HEK293 (cell line): ENCODE data around the gene TPST2.

ENCODE experiments used
- CTCF ChIA-PET: fragments of 350-600 bp; formaldehyde crosslinking; extraction: SDS; loops from one replicate; lab custom pipeline; 2021; ENCODE audit warnings: antibody characterized with exemption; lab: Yijun Ruan, JAX
- POLR2A ChIA-PET: fragments of 300-600 bp; formaldehyde crosslinking; extraction: SDS; loops from one replicate; lab custom pipeline; 2020; ENCODE audit warnings: antibody characterized with exemption, inconsistent platforms; lab: Yijun Ruan, JAX
- H3K27ac ChIP-seq: fragments of 200-500 bp; sonication (Bioruptor generic); 2 replicates; pipeline ENCODE4 v1.5.1; 2014; ENCODE audit warnings: low read depth, low read length, control low read depth, inconsistent platforms; ENCODE audit errors: extremely low read depth
- H3K36me3 ChIP-seq, 2 experiments: fragments of 200-500 bp in 1 of 2; sonication (Bioruptor generic) in 1 of 2; 1 replicate in 1 of 2; 2 replicates in 1 of 2; pipeline ENCODE4 v1.5.1; 2014 to 2017; ENCODE audit warnings: inconsistent platforms in 2 of 2, low read length in 2 of 2; ENCODE audit not compliant: control insufficient read depth in 2 of 2, insufficient read depth in 1 of 2
- H3K4me1 ChIP-seq: fragments of 200-500 bp; sonication (Bioruptor generic); 2 replicates; pipeline ENCODE4 v1.5.1; 2014; ENCODE audit warnings: mild to moderate bottlenecking, low read length, inconsistent platforms; ENCODE audit not compliant: control insufficient read depth, insufficient read depth
- H3K4me3 ChIP-seq: 2 replicates; pipeline ENCODE4 v1.5.1; 2011; ENCODE audit warnings: low read depth, mild to moderate bottlenecking, control low read depth, low read length, moderate library complexity
- H3K9me3 ChIP-seq: fragments of 200-500 bp; sonication (Bioruptor generic); 2 replicates; pipeline ENCODE4 v1.5.1; 2014; ENCODE audit warnings: low read depth, low read length, inconsistent platforms; ENCODE audit not compliant: control insufficient read depth, insufficient read depth
- EGR2 ChIP-seq: fragments of 450-650 bp; formaldehyde crosslinking; IDR thresholded peaks from 2 replicates; pipeline ENCODE4 v1.5.1; 2016; ENCODE audit warnings: low read depth, missing biosample characterization, missing genetic modification characterization
- KLF17 ChIP-seq: fragments of 450-650 bp; formaldehyde crosslinking; IDR thresholded peaks from 2 replicates; pipeline ENCODE4 v1.5.1; 2016; ENCODE audit warnings: missing biosample characterization, missing genetic modification characterization
- MYNN ChIP-seq: fragments of 450-650 bp; formaldehyde crosslinking; IDR thresholded peaks from 2 replicates; pipeline ENCODE4 v1.5.1; 2016; ENCODE audit warnings: missing biosample characterization, missing genetic modification characterization, borderline replicate concordance
- OVOL3 ChIP-seq: fragments of 450-650 bp; formaldehyde crosslinking; IDR thresholded peaks from 2 replicates; pipeline ENCODE4 v1.5.1; 2016; ENCODE audit warnings: missing biosample characterization, missing genetic modification characterization
- RBAK ChIP-seq: fragments of 450-650 bp; formaldehyde crosslinking; IDR thresholded peaks from 2 replicates; pipeline ENCODE4 v1.5.1; 2016; ENCODE audit warnings: missing biosample characterization, missing genetic modification characterization
- ZBTB17 ChIP-seq: fragments of 450-650 bp; formaldehyde crosslinking; IDR thresholded peaks from 2 replicates; pipeline ENCODE4 v1.5.1; 2016; ENCODE audit warnings: missing biosample characterization, missing genetic modification characterization
- ZBTB20 ChIP-seq: fragments of 450-650 bp; formaldehyde crosslinking; IDR thresholded peaks from 2 replicates; pipeline ENCODE4 v1.5.1; 2016; ENCODE audit warnings: missing biosample characterization, missing genetic modification characterization
- ZBTB7A ChIP-seq: fragments of 450-650 bp; formaldehyde crosslinking; IDR thresholded peaks from 2 replicates; pipeline ENCODE4 v1.5.1; 2016; ENCODE audit warnings: low read depth, missing biosample characterization, missing genetic modification characterization
- ZIC2 ChIP-seq: fragments of 450-650 bp; formaldehyde crosslinking; IDR thresholded peaks from 2 replicates; pipeline ENCODE4 v1.5.1; 2016; ENCODE audit warnings: missing biosample characterization, missing genetic modification characterization
- ZNF10 ChIP-seq: fragments of 450-650 bp; formaldehyde crosslinking; IDR thresholded peaks from 2 replicates; pipeline ENCODE4 v1.5.1; 2017; ENCODE audit warnings: missing biosample characterization, missing genetic modification characterization
- ZNF18 ChIP-seq: fragments of 450-650 bp; formaldehyde crosslinking; IDR thresholded peaks from 2 replicates; pipeline ENCODE4 v1.5.1; 2016; ENCODE audit warnings: missing biosample characterization, missing genetic modification characterization
- ZNF24 ChIP-seq: fragments of 450-650 bp; formaldehyde crosslinking; IDR thresholded peaks from 2 replicates; pipeline ENCODE4 v1.5.1; 2016; ENCODE audit warnings: missing biosample characterization, missing genetic modification characterization
- ZNF302 ChIP-seq: fragments of 450-650 bp; formaldehyde crosslinking; IDR thresholded peaks from 2 replicates; pipeline ENCODE4 v1.5.1; 2016; ENCODE audit warnings: missing biosample characterization, missing genetic modification characterization, low read depth
- ZNF416 ChIP-seq: fragments of 450-650 bp; formaldehyde crosslinking; IDR thresholded peaks from 2 replicates; pipeline ENCODE4 v1.5.1; 2016; ENCODE audit warnings: missing biosample characterization, missing genetic modification characterization
- ZNF473 ChIP-seq: fragments of 450-650 bp; formaldehyde crosslinking; IDR thresholded peaks from 2 replicates; pipeline ENCODE4 v1.5.1; 2017; ENCODE audit warnings: missing biosample characterization, missing genetic modification characterization
- ZNF571 ChIP-seq: fragments of 450-650 bp; formaldehyde crosslinking; IDR thresholded peaks from 2 replicates; pipeline ENCODE4 v1.5.0; 2017; ENCODE audit warnings: missing biosample characterization, missing genetic modification characterization
- ZNF610 ChIP-seq: fragments of 450-650 bp; formaldehyde crosslinking; IDR thresholded peaks from 2 replicates; pipeline ENCODE4 v1.5.1; 2016; ENCODE audit warnings: missing biosample characterization, missing genetic modification characterization, borderline replicate concordance
- ZNF704 ChIP-seq: fragments of 450-650 bp; formaldehyde crosslinking; IDR thresholded peaks from 2 replicates; pipeline ENCODE4 v1.5.1; 2016; ENCODE audit warnings: missing biosample characterization, missing genetic modification characterization
- TF ChIP-seq, protein P1 (sequence below): fragments of 450-650 bp; formaldehyde crosslinking; IDR thresholded peaks from 2 replicates; pipeline ENCODE4 v1.5.1; 2016; ENCODE audit warnings: missing biosample characterization, missing genetic modification characterization, low read depth

TPST2 gene

GRCh38 chr22:26479043-26479791 is 110.7 kb downstream of the TPST2 start:
- Histone ChIP-seq H3K36me3 (peaks cover 26 to 55% of the 10 kb centered on the region in 2 experiments), H3K4me3 (no peak overlapping the region), H3K4me1 (no peaks in the 10 kb centered on the region), H3K9me3 (no peaks in the 10 kb centered on the region), H3K27ac (no peak overlapping the region)
- TF ChIP-seq ZNF473 (no peak), ZNF18 (no peak), ZNF416 (no peak), ZBTB20 (tag by site-specific recombination) (peak; percentile 65)
- TF ChIP-seq, protein P1, sequence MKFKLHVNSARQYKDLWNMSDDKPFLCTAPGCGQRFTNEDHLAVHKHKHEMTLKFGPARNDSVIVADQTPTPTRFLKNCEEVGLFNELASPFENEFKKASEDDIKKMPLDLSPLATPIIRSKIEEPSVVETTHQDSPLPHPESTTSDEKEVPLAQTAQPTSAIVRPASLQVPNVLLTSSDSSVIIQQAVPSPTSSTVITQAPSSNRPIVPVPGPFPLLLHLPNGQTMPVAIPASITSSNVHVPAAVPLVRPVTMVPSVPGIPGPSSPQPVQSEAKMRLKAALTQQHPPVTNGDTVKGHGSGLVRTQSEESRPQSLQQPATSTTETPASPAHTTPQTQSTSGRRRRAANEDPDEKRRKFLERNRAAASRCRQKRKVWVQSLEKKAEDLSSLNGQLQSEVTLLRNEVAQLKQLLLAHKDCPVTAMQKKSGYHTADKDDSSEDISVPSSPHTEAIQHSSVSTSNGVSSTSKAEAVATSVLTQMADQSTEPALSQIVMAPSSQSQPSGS (tag by site-specific recombination): no peak
- ChIA-PET CTCF (interaction anchor here (0.5 to 8.1 kb wide), 4 partner anchors 13 to 113 kb away, joined by 3 to 47 read pairs (median 6); no protein-coding TSS in a partner anchor), POLR2A (no interaction called here)

DNA sequence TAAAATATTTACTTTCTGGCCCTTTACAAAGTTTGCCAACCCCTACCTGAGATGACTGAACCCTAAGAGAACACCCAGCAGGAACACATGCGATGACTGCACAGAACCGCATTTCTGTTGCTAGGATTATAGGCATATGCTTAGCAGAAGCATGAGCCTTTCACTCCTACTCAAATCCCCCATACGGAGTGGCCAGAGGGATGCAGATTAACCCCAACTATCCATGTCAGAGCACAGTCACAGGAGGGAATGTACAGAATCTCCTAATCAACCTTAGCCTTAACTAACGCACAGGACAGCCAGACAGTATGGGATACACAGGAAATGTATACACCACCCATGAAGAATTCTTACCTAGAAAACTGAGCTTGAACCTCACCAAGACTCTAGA is 112.6 kb downstream of the TPST2 start:
- no peaks in the 10 kb centered on the region for H3K4me1 ChIP-seq
- TF ChIP-seq KLF17 (tag by site-specific recombination) (no peak), ZBTB7A (no peak), MYNN (tag by site-specific recombination) (no peak), ZNF571 (no peak), ZNF302 (no peak), EGR2 (tag by site-specific recombination) (no peak), ZIC2 (tag by site-specific recombination) (no peak), OVOL3 (tag by site-specific recombination) (no peak), ZNF610 (tag by site-specific recombination) (no peak), ZNF704 (tag by site-specific recombination) (no peak), ZNF24 (tag by site-specific recombination) (no peak), ZNF10 (tag by site-specific recombination) (no peak), RBAK (tag by site-specific recombination) (no peak), ZBTB17 (tag by site-specific recombination) (no peak)
- TF ChIP-seq, all 188 proteins: peak for 0
- Histone ChIP-seq H3K9me3 (no peaks in the 10 kb centered on the region), H3K36me3 (peaks cover 33 to 74% of the 10 kb centered on the region in 2 experiments), H3K27ac (no peak overlapping the region), H3K4me3 (no peak overlapping the region)
- POLR2A ChIA-PET: no interaction called here
- CTCF ChIA-PET: interaction anchor here (0.6 to 8.1 kb wide), 2 partner anchors 16 to 63 kb away, joined by 3 to 47 read pairs; no protein-coding TSS in a partner anchor
